Suprapubic skin (tissue), 4 donors: ENCODE results near the gene TTBK2. TPM values are rescaled to one million over a fixed set of nuclear protein-coding genes. Genes with fewer than 3 reads are reported as not detected.
A peak's percentile ranks its signal among the peaks of the same experiment; 100 is the strongest.

Experiments
- DNase-seq, 2 donors: peaks; one replicate each; pipeline ENCODE4 v3.0.0-alpha.2; 2019; ENCODE audit warnings: low spot score in 2 of 2
- H3K27ac ChIP-seq: fragments of 200-600 bp; sonication (generic); one replicate; pipeline ENCODE4 v1.5.1; 2019
- H3K27me3 ChIP-seq: fragments of 200-600 bp; sonication (generic); one replicate; pipeline ENCODE4 v1.5.1; 2019
- H3K36me3 ChIP-seq: fragments of 200-600 bp; sonication (generic); one replicate; pipeline ENCODE4 v1.5.1; 2019
- H3K4me1 ChIP-seq: fragments of 200-600 bp; sonication (generic); one replicate; pipeline ENCODE4 v1.5.1; 2019
- H3K4me3 ChIP-seq: fragments of 200-600 bp; sonication (generic); one replicate; pipeline ENCODE4 v1.5.1; 2019; ENCODE audit warnings: mild to moderate bottlenecking
- H3K9me3 ChIP-seq: fragments of 200-600 bp; sonication (generic); one replicate; pipeline ENCODE4 v1.5.1; 2019
- EP300 ChIP-seq: sonication (generic); formaldehyde crosslinking; IDR thresholded peaks from one replicate; pipeline ENCODE4 v1.6.1; 2017; ENCODE audit warnings: antibody characterized with exemption
- POLR2A ChIP-seq, 2 donors: fragments of 450-650 bp; IDR thresholded peaks; one replicate each; pipeline ENCODE4 v1.6.1; 2017; ENCODE audit warnings: antibody characterized with exemption in 2 of 2, mild to moderate bottlenecking in 2 of 2, moderate library complexity in 2 of 2
- POLR2AphosphoS5 ChIP-seq, 3 donors: sonication (generic); formaldehyde crosslinking; IDR thresholded peaks; one replicate each; pipeline ENCODE4 v1.6.1; 2017; ENCODE audit warnings: antibody characterized with exemption in 3 of 3
- WGBS: methylation state at CpG from one replicate; pipeline ENCODE4 v1.1.5; 2018; 5-methylcytosine and 5-hydroxymethylcytosine counted together
- total RNA-seq, 4 donors: library from RNA; depleted of rRNA; stranded (reverse); fragments of >200 nt; gene quantifications; one replicate each; pipeline ENCODE4 v1.1.0, GENCODE V29; 2016
- TF ChIP-seq, protein P1 (sequence below), 2 donors: fragments of 200-600 bp in 1 of 2; fragments of 450-650 bp in 1 of 2; sonication (generic) in 1 of 2; IDR thresholded peaks; one replicate each; pipeline ENCODE4 v1.5.1; 2016 to 2019; ENCODE audit warnings: antibody characterized with exemption in 2 of 2, mild to moderate bottlenecking in 1 of 2, moderate library complexity in 1 of 2

The TTBK2 gene
- total RNA-seq, 4 donors from 2014 or later, result 10.5 to 20.6 (median 14.8) TPM

DNA sequence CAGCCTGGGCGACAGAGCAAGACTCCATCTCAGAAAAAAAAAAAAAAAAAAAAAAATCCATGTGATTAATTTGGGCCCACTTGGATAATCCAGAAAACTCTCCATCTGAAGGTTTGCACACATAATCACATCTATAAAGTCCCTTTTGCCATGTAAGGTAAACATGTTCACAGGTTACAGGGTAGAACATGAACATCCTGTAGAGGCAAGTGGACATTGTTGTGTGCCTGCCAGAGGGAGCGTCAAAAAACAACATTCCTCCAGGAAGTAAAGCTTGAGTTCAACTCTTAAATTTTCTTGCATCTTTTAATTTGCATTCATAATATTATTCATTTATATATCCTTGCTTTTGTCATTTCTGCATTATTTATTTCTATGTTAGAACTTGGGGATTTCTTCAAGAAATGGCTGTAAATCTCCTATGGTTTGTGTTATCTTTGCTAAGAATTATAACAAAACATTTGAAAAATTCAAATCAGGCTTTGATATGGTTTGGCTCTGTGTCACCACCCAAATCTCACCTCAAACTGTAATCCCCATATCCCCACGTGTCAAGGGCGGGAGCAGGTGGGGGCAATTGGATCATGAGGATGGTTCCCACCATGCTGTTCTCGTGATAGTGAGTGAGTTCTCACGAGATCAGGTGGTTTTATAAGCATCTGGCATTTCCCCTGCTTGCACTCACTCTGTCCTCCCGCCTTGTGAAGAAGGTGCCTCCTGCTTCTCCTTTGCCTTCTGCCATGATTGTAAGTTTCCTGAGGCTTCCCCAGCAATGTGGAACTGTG is 11.3 kb upstream of the TTBK2 start:
- H3K27me3 ChIP-seq, result no peaks in the 10 kb centered on the region
- WGBS, result 69% methylated on average over 7 of the region's 7 CpGs
- H3K36me3 ChIP-seq, result no peaks in the 10 kb centered on the region
- no peak overlapping the region for H3K27ac ChIP-seq
- no peak for DNase-seq
- TF ChIP-seq POLR2A (IDR thresholded peaks at IDR 0.05) (no peak), EP300 (no peak), POLR2AphosphoS5 (IDR thresholded peaks at IDR 0.05) (no peak)
- TF ChIP-seq, protein P1, sequence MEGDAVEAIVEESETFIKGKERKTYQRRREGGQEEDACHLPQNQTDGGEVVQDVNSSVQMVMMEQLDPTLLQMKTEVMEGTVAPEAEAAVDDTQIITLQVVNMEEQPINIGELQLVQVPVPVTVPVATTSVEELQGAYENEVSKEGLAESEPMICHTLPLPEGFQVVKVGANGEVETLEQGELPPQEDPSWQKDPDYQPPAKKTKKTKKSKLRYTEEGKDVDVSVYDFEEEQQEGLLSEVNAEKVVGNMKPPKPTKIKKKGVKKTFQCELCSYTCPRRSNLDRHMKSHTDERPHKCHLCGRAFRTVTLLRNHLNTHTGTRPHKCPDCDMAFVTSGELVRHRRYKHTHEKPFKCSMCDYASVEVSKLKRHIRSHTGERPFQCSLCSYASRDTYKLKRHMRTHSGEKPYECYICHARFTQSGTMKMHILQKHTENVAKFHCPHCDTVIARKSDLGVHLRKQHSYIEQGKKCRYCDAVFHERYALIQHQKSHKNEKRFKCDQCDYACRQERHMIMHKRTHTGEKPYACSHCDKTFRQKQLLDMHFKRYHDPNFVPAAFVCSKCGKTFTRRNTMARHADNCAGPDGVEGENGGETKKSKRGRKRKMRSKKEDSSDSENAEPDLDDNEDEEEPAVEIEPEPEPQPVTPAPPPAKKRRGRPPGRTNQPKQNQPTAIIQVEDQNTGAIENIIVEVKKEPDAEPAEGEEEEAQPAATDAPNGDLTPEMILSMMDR (IDR thresholded peaks at IDR 0.05), result no peak
- H3K9me3 ChIP-seq, result no peaks in the 10 kb centered on the region
- no peak overlapping the region for H3K4me3 ChIP-seq
- H3K4me1 ChIP-seq, result no peaks in the 10 kb centered on the region

DNA sequence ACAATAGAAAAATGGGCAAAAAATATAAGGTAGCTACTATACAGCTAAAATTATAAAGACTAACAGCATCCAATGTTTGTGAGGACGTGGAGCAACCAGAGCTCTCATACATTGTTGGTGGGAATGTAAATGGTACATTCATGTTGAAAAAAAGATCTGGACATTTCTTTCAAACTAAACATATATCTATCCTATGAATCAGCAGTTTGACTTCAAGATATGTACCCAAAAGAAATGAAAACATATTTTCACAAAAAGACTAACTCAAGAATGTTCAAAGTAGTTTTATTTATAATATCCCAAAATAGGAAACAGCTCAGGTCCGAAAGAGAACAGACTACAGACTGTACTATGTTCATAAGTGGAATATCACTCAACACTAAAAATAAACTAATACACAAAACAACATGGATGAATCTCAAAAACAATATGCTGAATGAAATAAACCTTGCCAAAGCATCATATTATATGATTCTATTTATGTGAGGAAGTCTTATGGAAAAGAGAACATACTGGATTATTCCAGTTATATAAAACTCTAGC is 8.8 kb upstream of the TTBK2 start:
- no peak overlapping the region for H3K27ac ChIP-seq
- H3K4me3 ChIP-seq, result no peak overlapping the region
- TF ChIP-seq, protein P1 (IDR thresholded peaks at IDR 0.05), result no peak
- TF ChIP-seq POLR2AphosphoS5 (IDR thresholded peaks at IDR 0.05) (no peak), EP300 (no peak), POLR2A (IDR thresholded peaks at IDR 0.05) (no peak)
- H3K27me3 ChIP-seq, result no peaks in the 10 kb centered on the region
- no peaks in the 10 kb centered on the region for H3K9me3 ChIP-seq
- no peaks in the 10 kb centered on the region for H3K36me3 ChIP-seq
- no peaks in the 10 kb centered on the region for H3K4me1 ChIP-seq
- WGBS, result 64% methylated on average over 2 of the region's 2 CpGs
- DNase-seq, result no peak

DNA sequence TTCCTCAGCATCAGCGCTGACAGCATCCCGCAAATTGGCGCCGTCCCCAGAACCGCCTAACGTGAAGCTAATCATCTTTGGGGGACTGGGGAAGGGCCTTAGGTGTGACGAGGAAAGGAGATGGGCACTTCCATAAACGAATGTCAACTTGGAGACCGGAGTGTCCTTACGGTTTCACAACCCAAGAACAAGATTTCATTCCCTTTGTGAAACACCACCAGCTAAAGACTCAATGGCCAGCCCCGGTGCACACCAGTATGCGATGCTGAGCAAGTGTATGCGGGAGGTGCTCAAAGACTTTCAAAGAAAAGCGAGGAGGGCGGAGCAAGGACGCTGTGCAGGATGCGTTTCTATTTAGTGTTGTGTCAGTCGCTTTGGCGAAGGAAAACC is 759 bp upstream of the TTBK2 start:
- Histone ChIP-seq H3K4me3 (peak overlapping the region; percentile 95), H3K9me3 (no peaks in the 10 kb centered on the region), H3K27ac (no peak overlapping the region), H3K4me1 (peaks cover 21% of the 10 kb centered on the region), H3K27me3 (no peaks in the 10 kb centered on the region), H3K36me3 (no peaks in the 10 kb centered on the region)
- peak in 1 of 2 donors; percentile 69 for DNase-seq
- TF ChIP-seq EP300 (no peak), POLR2A (IDR thresholded peaks at IDR 0.05) (no peak), POLR2AphosphoS5 (IDR thresholded peaks at IDR 0.05) (no peak)
- TF ChIP-seq, protein P1 (IDR thresholded peaks at IDR 0.05), result no peak
- 4% methylated on average over 19 of the region's 19 CpGs for WGBS

DNA sequence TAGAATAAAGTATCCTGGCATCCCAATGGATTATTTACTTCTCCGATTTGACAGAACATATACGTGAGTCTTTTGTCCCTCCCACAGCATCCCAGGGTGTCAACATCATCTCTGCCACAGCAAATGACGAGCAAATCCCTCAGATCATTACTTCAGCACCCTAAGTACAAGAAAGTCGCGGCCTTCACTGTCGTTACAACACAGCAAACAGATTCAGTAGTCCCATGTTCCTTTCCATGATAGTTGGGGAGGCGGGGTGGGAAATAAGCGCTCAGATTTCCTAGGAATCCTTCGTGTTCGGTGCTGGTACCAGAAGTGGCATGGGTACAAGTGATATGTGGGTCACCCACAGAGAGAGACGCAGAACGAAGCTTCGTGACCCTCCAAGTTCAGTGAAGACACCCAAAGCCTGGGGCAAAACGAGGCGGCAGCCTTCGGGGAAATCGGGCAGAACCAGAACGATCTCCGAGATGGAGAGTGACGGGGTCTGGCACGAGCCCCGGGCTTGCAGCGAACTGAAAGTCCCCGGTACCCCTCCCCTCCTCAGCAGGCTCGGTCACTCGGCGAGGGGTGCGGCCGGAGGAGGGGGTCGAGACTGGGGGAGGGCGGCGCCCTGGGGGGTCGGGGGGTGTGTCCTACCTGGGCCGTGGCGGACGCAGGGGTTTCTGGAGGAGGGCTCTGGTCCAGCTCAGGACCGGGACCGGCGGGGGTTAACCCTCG is 619 bp downstream of the TTBK2 start:
- peak in 1 of 2 donors; percentile 82 for DNase-seq
- H3K36me3 ChIP-seq, result no peaks in the 10 kb centered on the region
- H3K27ac ChIP-seq, result peak overlapping the region; percentile 86
- no peaks in the 10 kb centered on the region for H3K27me3 ChIP-seq
- TF ChIP-seq POLR2A (IDR thresholded peaks at IDR 0.05) (no peak), EP300 (no peak), POLR2AphosphoS5 (IDR thresholded peaks at IDR 0.05) (no peak)
- TF ChIP-seq, protein P1 (IDR thresholded peaks at IDR 0.05), result no peak
- WGBS, result under 1% methylated on average over 19 of the region's 40 CpGs
- peaks cover 21% of the 10 kb centered on the region for H3K4me1 ChIP-seq
- H3K9me3 ChIP-seq, result no peaks in the 10 kb centered on the region
- H3K4me3 ChIP-seq, result peak overlapping the region; percentile 95

DNA sequence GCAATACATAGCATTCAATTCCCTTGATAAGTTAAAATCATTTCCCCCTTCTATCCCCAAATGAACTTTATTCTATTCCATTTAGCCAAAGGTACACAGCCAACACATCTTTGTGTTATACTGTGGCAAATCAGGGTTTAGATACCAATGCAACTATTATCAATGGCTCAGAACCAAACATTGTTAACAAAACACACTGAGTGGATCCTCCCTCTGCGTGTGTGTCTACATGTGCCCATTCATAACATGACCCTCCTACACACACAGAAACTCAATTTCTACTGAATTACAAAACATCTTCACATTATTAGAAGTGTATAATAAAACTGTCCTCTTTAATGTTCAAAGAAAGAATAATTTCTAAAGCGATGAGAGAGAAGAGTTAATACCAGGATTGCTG is 1.3 kb downstream of the TTBK2 start:
- H3K9me3 ChIP-seq, result no peaks in the 10 kb centered on the region
- H3K4me1 ChIP-seq, result peaks cover 21% of the 10 kb centered on the region
- 33% methylated on average over 2 of the region's 2 CpGs for WGBS
- H3K36me3 ChIP-seq, result no peaks in the 10 kb centered on the region
- H3K27ac ChIP-seq, result peak overlapping the region; percentile 86
- TF ChIP-seq, protein P1 (IDR thresholded peaks at IDR 0.05), result no peak
- TF ChIP-seq POLR2A (IDR thresholded peaks at IDR 0.05) (no peak), POLR2AphosphoS5 (IDR thresholded peaks at IDR 0.05) (no peak), EP300 (no peak)
- peak overlapping the region; percentile 95 for H3K4me3 ChIP-seq
- no peaks in the 10 kb centered on the region for H3K27me3 ChIP-seq
- DNase-seq, result no peak
